Measurements from ENCODE around the gene RCC1. TPM values are rescaled to one million over a fixed set of nuclear protein-coding genes. Genes with fewer than 3 reads are reported as not detected.
"Not testable (repeated sequence)": the region's sequence is repeated elsewhere in the genome, so short reads cannot be mapped to it uniquely, and the experiment has no call there.

RCC1 gene
- total RNA-seq, 1 donor from 2014 or later = 34.8 TPM

DNA sequence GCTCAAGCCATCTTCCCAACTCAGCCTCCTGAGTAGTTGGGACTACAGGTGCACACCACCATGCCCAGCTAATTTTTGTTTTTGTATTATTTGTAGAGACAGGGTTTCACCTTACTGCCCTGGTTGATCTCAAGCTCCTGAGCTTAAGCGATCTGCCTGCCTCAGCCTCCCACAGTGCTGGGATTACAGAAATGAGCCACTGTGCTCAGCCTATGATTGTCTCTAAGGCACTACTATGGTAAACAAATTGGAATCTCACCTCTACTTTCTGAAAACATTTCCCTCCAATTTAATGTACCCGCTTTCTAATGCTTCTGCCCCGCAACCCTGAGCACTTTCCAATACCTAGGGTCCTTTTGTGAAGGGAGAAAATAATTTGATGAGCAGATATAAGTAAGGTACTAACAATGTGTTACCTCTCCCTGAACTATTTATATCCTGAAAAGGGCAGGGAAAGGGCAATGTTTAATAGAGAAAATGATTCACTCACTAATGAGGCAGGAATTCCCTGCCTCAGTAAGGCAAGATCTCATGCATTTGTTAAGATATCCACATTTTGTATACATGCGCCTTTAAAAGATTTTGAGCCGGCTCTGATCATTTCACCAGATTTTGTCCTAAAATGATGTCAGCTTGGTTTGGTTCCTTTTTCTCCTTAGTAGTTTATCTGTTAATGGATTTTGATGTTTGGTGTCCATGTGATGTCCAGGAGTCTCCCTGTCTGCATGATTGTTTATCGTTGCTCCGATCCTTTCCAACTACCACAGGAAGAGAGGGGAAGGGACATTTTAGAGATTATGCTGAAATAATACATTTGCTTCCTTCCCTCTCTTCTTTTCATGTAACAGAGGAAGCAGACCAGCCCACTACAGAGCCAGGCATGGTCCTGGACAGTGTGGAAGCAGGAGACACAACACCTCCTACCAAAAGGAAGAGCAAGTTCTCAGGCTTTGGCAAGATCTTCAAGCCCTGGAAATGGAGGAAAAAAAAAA, 47.3 kb upstream of the RCC1 start:
- H3F3A ChIP-seq (ENCODE audit: low read depth) = peaks cover 4% of the 10 kb centered on the region
- H3K27me3 Mint-ChIP-seq (ENCODE audit: insufficient read depth, low read depth) = peaks cover 3% of the 10 kb centered on the region
- H3K79me2 ChIP-seq (ENCODE audit: low read depth) = peaks cover 10% of the 10 kb centered on the region
- TF ChIP-seq EZH2 (IDR thresholded peaks at IDR 0.05) = no peak
- TF ChIP-seq, protein P1, sequence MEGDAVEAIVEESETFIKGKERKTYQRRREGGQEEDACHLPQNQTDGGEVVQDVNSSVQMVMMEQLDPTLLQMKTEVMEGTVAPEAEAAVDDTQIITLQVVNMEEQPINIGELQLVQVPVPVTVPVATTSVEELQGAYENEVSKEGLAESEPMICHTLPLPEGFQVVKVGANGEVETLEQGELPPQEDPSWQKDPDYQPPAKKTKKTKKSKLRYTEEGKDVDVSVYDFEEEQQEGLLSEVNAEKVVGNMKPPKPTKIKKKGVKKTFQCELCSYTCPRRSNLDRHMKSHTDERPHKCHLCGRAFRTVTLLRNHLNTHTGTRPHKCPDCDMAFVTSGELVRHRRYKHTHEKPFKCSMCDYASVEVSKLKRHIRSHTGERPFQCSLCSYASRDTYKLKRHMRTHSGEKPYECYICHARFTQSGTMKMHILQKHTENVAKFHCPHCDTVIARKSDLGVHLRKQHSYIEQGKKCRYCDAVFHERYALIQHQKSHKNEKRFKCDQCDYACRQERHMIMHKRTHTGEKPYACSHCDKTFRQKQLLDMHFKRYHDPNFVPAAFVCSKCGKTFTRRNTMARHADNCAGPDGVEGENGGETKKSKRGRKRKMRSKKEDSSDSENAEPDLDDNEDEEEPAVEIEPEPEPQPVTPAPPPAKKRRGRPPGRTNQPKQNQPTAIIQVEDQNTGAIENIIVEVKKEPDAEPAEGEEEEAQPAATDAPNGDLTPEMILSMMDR (IDR thresholded peaks at IDR 0.05) = no peak
- no peak for TF ChIP-seq EZH2phosphoT487 (IDR thresholded peaks at IDR 0.05)
- no peak overlapping the region for H3K9ac ChIP-seq
- no peak overlapping the region for H3K27ac Mint-ChIP-seq
- no peak overlapping the region for H3K4me3 Mint-ChIP-seq
- no peak overlapping the region for H2AFZ ChIP-seq (replicated peaks)
- peak overlapping the region; percentile 1 for H3K27ac ChIP-seq
- H3K4me1 ChIP-seq = no peaks in the 10 kb centered on the region
- DNase-seq (ENCODE audit: low spot score) = no peak
- peaks cover 8% of the 10 kb centered on the region for H4K20me1 ChIP-seq (ENCODE audit: low read depth)
- no peak overlapping the region for H3K4me2 ChIP-seq
- H3K27me3 ChIP-seq = no peaks in the 10 kb centered on the region
- H3K4me3 ChIP-seq = no peak overlapping the region
- no peaks in the 10 kb centered on the region for H3K9me3 Mint-ChIP-seq
- peaks cover 7% of the 10 kb centered on the region for H3K36me3 ChIP-seq
- peaks cover 11% of the 10 kb centered on the region for H3K36me3 Mint-ChIP-seq
- H3K4me1 Mint-ChIP-seq = peaks cover 3% of the 10 kb centered on the region
- H3K9me3 ChIP-seq (ENCODE audit: low read depth) = no peaks in the 10 kb centered on the region

DNA sequence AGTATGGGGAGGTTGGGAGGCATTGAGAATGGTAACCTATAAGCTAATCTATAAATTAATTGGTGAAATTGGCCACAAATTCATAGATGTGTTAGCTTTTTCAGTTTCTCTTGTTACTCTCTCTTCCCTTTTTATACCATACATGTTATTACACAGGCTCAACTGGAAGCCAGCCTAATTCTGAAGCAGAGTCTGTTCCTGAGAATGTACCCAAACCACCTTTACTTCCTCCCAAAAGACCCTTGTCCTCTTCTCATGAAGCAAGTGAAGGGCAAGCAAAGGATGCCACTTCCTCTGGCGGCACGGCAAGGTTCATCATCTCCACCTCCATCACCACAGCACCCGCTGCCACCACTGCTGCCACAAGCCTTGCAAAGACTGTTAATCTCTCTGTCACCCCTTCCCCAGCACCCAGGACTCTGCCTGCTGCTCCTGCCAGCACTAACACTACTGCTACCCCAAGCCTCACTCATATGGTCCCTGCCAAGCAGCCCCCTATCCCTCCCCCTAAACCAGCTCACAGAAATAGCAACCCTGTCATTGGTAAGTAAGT, 39.5 kb upstream of the RCC1 start:
- Mint-ChIP-seq H3K4me3 (no peak overlapping the region), H3K27ac (no peak overlapping the region), H3K4me1 (no peaks in the 10 kb centered on the region), H3K9me3 (no peaks in the 10 kb centered on the region), H3K27me3 (ENCODE audit: insufficient read depth, low read depth) (peaks cover 4% of the 10 kb centered on the region), H3K36me3 (peaks cover 24% of the 10 kb centered on the region)
- Histone ChIP-seq H3K4me1 (no peaks in the 10 kb centered on the region), H3K27ac (no peak overlapping the region), H4K20me1 (ENCODE audit: low read depth) (no peaks in the 10 kb centered on the region), H3K79me2 (ENCODE audit: low read depth) (no peaks in the 10 kb centered on the region), H3F3A (ENCODE audit: low read depth) (no peaks in the 10 kb centered on the region), H3K9ac (no peak overlapping the region), H2AFZ (replicated peaks) (no peak overlapping the region), H3K27me3 (no peaks in the 10 kb centered on the region), H3K4me2 (no peak overlapping the region), H3K36me3 (peaks cover 5% of the 10 kb centered on the region), H3K9me3 (ENCODE audit: low read depth) (no peaks in the 10 kb centered on the region), H3K4me3 (no peak overlapping the region)
- TF ChIP-seq EZH2phosphoT487 (IDR thresholded peaks at IDR 0.05) = no peak
- TF ChIP-seq, protein P1 (IDR thresholded peaks at IDR 0.05) = no peak
- no peak for TF ChIP-seq EZH2 (IDR thresholded peaks at IDR 0.05)
- no peak for DNase-seq (ENCODE audit: low spot score)

DNA sequence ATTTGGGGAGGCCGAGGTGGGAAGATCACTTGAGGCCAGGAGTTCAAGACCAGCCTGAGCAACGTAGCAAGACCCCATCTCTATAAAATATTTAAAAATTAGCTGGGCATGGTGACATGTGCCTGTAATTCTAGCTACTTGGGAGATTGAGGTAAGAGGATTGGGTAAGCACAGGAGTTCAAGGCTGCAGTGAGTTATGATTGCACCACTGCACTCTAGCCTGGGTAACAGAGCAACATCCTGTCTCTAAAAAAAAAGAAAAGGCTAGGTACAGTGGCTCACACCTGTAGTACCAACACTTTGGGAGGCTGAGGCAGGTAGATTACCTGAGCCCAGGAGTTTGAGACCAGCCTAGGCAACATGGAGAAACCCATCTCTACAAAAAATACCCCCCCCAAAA, 35.7 kb upstream of the RCC1 start:
- DNase-seq (ENCODE audit: low spot score) = no peak
- Mint-ChIP-seq H3K9me3 (no peaks in the 10 kb centered on the region), H3K4me3 (no peak overlapping the region), H3K27ac (no peak overlapping the region), H3K36me3 (peaks cover 21% of the 10 kb centered on the region), H3K4me1 (no peaks in the 10 kb centered on the region), H3K27me3 (ENCODE audit: insufficient read depth, low read depth) (peaks cover 1% of the 10 kb centered on the region)
- Histone ChIP-seq H3K79me2 (ENCODE audit: low read depth) (no peaks in the 10 kb centered on the region), H3K9ac (no peak overlapping the region), H3K27me3 (no peaks in the 10 kb centered on the region), H3F3A (ENCODE audit: low read depth) (no peaks in the 10 kb centered on the region), H3K4me2 (no peak overlapping the region), H3K4me1 (no peaks in the 10 kb centered on the region), H3K9me3 (ENCODE audit: low read depth) (no peaks in the 10 kb centered on the region), H3K27ac (no peak overlapping the region), H3K36me3 (peaks cover 5% of the 10 kb centered on the region), H3K4me3 (no peak overlapping the region), H2AFZ (replicated peaks) (no peak overlapping the region), H4K20me1 (ENCODE audit: low read depth) (no peaks in the 10 kb centered on the region)
- TF ChIP-seq EZH2phosphoT487 (IDR thresholded peaks at IDR 0.05) = no peak
- TF ChIP-seq, protein P1 (IDR thresholded peaks at IDR 0.05) = no peak
- TF ChIP-seq EZH2 (IDR thresholded peaks at IDR 0.05) = no peak

DNA sequence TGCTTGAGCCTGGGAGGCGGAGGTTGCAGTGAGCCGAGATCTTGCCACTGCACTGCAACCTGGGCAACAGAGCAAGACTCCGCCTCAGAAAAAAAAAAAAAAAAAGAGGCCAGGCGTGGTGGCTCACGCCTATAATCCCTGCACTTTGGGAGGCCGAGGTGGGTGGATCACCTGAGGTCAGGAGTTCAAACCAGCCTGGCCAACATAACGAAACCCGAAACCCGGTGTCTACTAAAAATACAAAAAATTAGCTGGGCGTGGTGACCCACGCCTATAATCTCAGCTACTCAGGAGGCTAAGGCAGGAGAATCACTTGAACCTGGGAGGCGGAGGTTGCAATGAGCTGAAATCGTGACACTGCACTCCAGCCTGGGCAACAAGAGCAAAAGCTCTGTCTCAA, 26.3 kb upstream of the RCC1 start:
- not testable (repeated sequence) for H3F3A ChIP-seq (ENCODE audit: low read depth); H2AFZ ChIP-seq (replicated peaks); DNase-seq (ENCODE audit: low spot score); H3K9me3 Mint-ChIP-seq; H3K27ac Mint-ChIP-seq; H3K27me3 Mint-ChIP-seq (ENCODE audit: insufficient read depth, low read depth); H3K9me3 ChIP-seq (ENCODE audit: low read depth); H3K4me2 ChIP-seq; H3K4me3 Mint-ChIP-seq; H3K27me3 ChIP-seq; H4K20me1 ChIP-seq (ENCODE audit: low read depth); H3K27ac ChIP-seq; H3K4me1 Mint-ChIP-seq; H3K9ac ChIP-seq; H3K79me2 ChIP-seq (ENCODE audit: low read depth); H3K4me3 ChIP-seq; H3K4me1 ChIP-seq
- peaks cover 12% of the 10 kb centered on the region for H3K36me3 ChIP-seq
- H3K36me3 Mint-ChIP-seq = peaks cover 24% of the 10 kb centered on the region
